Activated B cell treated with CpG ODN at 0.5 μM for 24 hours (primary cell): ENCODE measurements around the gene TIAM2. TPM values are rescaled to one million over a fixed set of nuclear protein-coding genes. Genes with fewer than 3 reads are reported as not detected.

Experiments used
- ATAC-seq: fragments of 200-7000 bp; cut with Tn5 transposase; one replicate; pipeline ENCODE4 v1.10.0; 2021; ENCODE audit warnings: low read depth, mild to moderate bottlenecking, moderate library complexity
- CTCF ChIA-PET: fragments of 350-600 bp; sonication (Branson Sonifier 250); formaldehyde crosslinking; loops from one replicate; lab custom pipeline; 2021; ENCODE audit warnings: antibody characterized with exemption; lab: Charles Lee
- POLR2A ChIA-PET: fragments of 350-600 bp; sonication (Branson Sonifier 250); formaldehyde crosslinking; loops from one replicate; lab custom pipeline; 2021; ENCODE audit warnings: antibody characterized with exemption; lab: Charles Lee
- DNase-seq: peaks from one replicate; pipeline ENCODE4 v3.0.0; 2022
- H3K27ac Mint-ChIP-seq: one replicate; pipeline ENCODE4 v1.8.0; 2020; ENCODE audit warnings: mixed read lengths
- H3K27me3 Mint-ChIP-seq: one replicate; pipeline ENCODE4 v1.8.0; 2021; ENCODE audit warnings: mixed read lengths
- H3K36me3 Mint-ChIP-seq: one replicate; pipeline ENCODE4 v1.8.0; 2021; ENCODE audit warnings: low read depth, mixed read lengths
- H3K4me1 Mint-ChIP-seq: one replicate; pipeline ENCODE4 v1.8.0; 2021; ENCODE audit warnings: mixed read lengths
- H3K4me3 Mint-ChIP-seq: one replicate; pipeline ENCODE4 v1.8.0; 2020; ENCODE audit warnings: mild to moderate bottlenecking, mixed read lengths
- H3K9me3 Mint-ChIP-seq: one replicate; pipeline ENCODE4 v1.8.0; 2020; ENCODE audit warnings: mixed read lengths
- CTCF ChIP-seq: fragments of 200-600 bp; IDR thresholded peaks from one replicate; pipeline ENCODE4 v1.8.0; 2022; ENCODE audit warnings: antibody characterized with exemption, mild to moderate bottlenecking
- intact Hi-C: fragments of 100-400 bp; cut with micrococcal nuclease; formaldehyde crosslinking; loops from one replicate; pipeline ENCODE4 v1.15.1; 2024
- total RNA-seq: library from RNA; stranded (reverse); gene quantifications from 2 replicates; pipeline ENCODE4 v1.2.3, GENCODE V29; 2022

The TIAM2 gene
- total RNA-seq, 1 donor from 2014 or later: 13.0 TPM

GRCh38 chr6:155240905-155241600 lies 245.9 kb downstream of the TIAM2 start:
- no peak overlapping the region for H3K27ac Mint-ChIP-seq
- no peaks in the 10 kb centered on the region for H3K4me1 Mint-ChIP-seq
- H3K9me3 Mint-ChIP-seq: peaks cover 7% of the 10 kb centered on the region
- no peaks in the 10 kb centered on the region for H3K36me3 Mint-ChIP-seq
- H3K4me3 Mint-ChIP-seq: no peak overlapping the region
- ATAC-seq: no peak
- ChIA-PET CTCF (no interaction called here), POLR2A (no interaction called here)
- H3K27me3 Mint-ChIP-seq: no peaks in the 10 kb centered on the region
- no peak for TF ChIP-seq CTCF
- intact Hi-C loops: no loop called here
- no peak for DNase-seq

GRCh38 chr6:155241966-155242365 lies 246.9 kb downstream of the TIAM2 start:
- intact Hi-C loops: no loop called here
- no peak for DNase-seq
- no peak overlapping the region for H3K4me3 Mint-ChIP-seq

GRCh38 chr6:155244434-155244833 lies 249.3 kb downstream of the TIAM2 start:
- H3K36me3 Mint-ChIP-seq: peaks cover 10% of the 10 kb centered on the region
- no peak overlapping the region for H3K27ac Mint-ChIP-seq
- peaks cover 3% of the 10 kb centered on the region for H3K4me1 Mint-ChIP-seq
- no peak for TF ChIP-seq CTCF
- ChIA-PET CTCF (no interaction called here), POLR2A (no interaction called here)
- H3K4me3 Mint-ChIP-seq: no peak overlapping the region
- DNase-seq (no peak), ATAC-seq (no peak)
- no peaks in the 10 kb centered on the region for H3K27me3 Mint-ChIP-seq
- intact Hi-C loops: no loop called here
- H3K9me3 Mint-ChIP-seq: no peaks in the 10 kb centered on the region

More at GRCh38 chr6:155241966-155242365, 246.9 kb downstream of the TIAM2 start:
- Mint-ChIP-seq H3K27ac (no peak overlapping the region), H3K27me3 (no peaks in the 10 kb centered on the region), H3K9me3 (peaks cover 7% of the 10 kb centered on the region), H3K36me3 (no peaks in the 10 kb centered on the region), H3K4me1 (no peaks in the 10 kb centered on the region)
- ATAC-seq: no peak
- no peak for TF ChIP-seq CTCF
- POLR2A ChIA-PET: no interaction called here
- CTCF ChIA-PET: no interaction called here

- DNase-seq (no peak), ATAC-seq (no peak)
- intact Hi-C loops: no loop called here
- Mint-ChIP-seq H3K4me1 (peaks cover 3% of the 10 kb centered on the region), H3K27ac (no peak overlapping the region), H3K9me3 (no peaks in the 10 kb centered on the region), H3K27me3 (no peaks in the 10 kb centered on the region), H3K36me3 (peaks cover 17% of the 10 kb centered on the region), H3K4me3 (no peak overlapping the region)
- ChIA-PET POLR2A (no interaction called here), CTCF (interaction anchor here (2.4 kb wide), 1 partner anchor 569 kb away, joined by 7 read pairs; no protein-coding TSS in a partner anchor)
- TF ChIP-seq CTCF: no peak
Measured at GRCh38 chr6:155245193-155245592, 250.1 kb downstream of the TIAM2 start.

GRCh38 chr6:155245831-155246230 lies 250.7 kb downstream of the TIAM2 start:
- no peak overlapping the region for H3K4me3 Mint-ChIP-seq
- H3K4me1 Mint-ChIP-seq: peaks cover 3% of the 10 kb centered on the region
- H3K36me3 Mint-ChIP-seq: peaks cover 23% of the 10 kb centered on the region
- DNase-seq: no peak
- TF ChIP-seq CTCF: no peak
- H3K27ac Mint-ChIP-seq: no peak overlapping the region
- ChIA-PET CTCF (interaction anchor here (2.4 kb wide), 1 partner anchor 570 kb away, joined by 7 read pairs; no protein-coding TSS in a partner anchor), POLR2A (interaction anchor here (0.6 kb wide), 1 partner anchor 82 kb away, joined by 5 read pairs; no protein-coding TSS in a partner anchor)
- no peaks in the 10 kb centered on the region for H3K9me3 Mint-ChIP-seq
- H3K27me3 Mint-ChIP-seq: no peaks in the 10 kb centered on the region
- intact Hi-C loops: no loop called here
- no peak for ATAC-seq
